Mesangial cell (primary cell): ENCODE measurements around the gene SVIP. TPM values are rescaled to one million over a fixed set of nuclear protein-coding genes. Genes with fewer than 3 reads are reported as not detected.

Experiments
- total RNA-seq: library from RNA; depleted of rRNA; stranded (reverse); fragments of >200 nt; gene quantifications from 2 replicates; pipeline ENCODE4 v1.2.3, GENCODE V29; 2015

The SVIP gene, protein sequence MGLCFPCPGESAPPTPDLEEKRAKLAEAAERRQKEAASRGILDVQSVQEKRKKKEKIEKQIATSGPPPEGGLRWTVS
- 3.3 and 4.6 TPM in 2 replicates for total RNA-seq

DNA sequence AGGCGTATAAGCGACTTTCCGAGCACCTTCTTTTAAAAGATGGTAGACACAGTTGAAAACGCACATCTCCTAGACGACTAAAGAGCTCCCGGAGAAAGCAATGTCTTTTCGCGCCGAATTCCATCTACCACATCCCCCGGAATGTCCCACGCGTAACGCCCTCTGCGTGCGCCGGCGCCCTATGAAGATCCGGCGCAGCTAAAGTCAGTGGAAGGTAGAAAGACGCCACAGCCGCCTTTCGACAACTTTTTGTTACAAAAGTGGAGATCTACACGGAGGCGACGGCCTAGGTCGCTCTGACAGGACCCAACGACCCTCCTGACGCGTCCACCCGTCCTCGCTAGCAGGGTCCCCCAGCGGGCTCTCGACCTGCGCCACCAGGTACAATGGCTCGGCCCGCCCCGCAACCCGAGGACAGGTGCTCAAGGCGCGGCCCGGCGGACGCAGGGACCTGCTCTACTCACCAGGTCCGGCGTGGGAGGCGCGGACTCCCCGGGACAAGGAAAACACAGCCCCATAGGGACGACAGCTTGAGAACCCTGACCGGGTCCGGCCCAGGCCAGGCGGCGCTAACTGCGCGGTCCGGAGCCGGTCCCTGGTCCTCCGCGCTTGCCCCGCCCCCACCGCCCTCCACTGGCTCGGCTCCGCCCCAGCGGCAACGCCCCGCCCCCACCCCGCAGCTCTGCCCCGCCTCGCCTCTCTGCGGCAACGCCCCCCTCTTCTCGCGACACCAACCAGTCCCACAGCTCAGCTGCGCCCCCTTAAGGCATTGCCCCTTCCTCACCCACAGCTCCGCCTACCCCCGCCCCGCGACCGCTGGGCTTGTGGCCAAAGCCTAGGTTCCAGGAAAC lies at the start of gene SVIP:
Gene SVIP (minus strand): TSS at position 571 of the 851 bp plus-strand sequence. CDS start 53 bp downstream, at position 518.

DNA sequence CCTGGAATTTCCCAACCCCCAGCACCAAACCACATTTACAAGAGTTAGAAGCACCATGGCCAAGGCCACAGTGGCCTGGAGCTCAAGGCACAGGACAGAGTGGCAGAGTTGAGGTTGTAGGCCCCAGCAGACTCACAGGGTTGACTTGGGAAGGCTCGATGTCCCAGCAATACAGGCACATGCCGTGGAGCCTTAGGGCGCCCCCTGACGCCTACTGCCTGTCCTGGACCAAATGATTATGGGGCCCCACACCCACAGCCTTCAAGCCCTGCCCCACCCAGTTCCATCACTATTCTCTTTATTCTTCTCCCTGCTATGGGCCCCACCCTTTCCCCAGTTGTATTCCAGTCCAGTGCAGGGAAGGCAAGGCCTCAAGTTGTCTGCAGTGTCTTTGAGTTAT lies 30.6 kb upstream of the SVIP start, which contains the start of gene CCDC179:
Gene CCDC179 (minus strand): TSS at position 234 of the 400 bp plus-strand sequence. CDS start 53 bp downstream, at position 181.

Other genes with a start within 250 kb of the SVIP start
- 8.8 and 16.4 TPM in 2 replicates for gene FANCF, start 204.0 kb downstream of the SVIP start, total RNA-seq
- gene GAS2, start 163.2 kb downstream of the SVIP start, total RNA-seq, result 1.9 and 2.4 TPM in 2 replicates
- not detected in 2 replicates for gene CCDC179, start 30.7 kb upstream of the SVIP start, total RNA-seq